ENCODE measurements around the gene TMEM131L. TPM values are rescaled to one million over a fixed set of nuclear protein-coding genes. Genes with fewer than 3 reads are reported as not detected.

Gene TMEM131L
- total RNA-seq, 1 experiment from 2014 or later, result 19.7 TPM

DNA sequence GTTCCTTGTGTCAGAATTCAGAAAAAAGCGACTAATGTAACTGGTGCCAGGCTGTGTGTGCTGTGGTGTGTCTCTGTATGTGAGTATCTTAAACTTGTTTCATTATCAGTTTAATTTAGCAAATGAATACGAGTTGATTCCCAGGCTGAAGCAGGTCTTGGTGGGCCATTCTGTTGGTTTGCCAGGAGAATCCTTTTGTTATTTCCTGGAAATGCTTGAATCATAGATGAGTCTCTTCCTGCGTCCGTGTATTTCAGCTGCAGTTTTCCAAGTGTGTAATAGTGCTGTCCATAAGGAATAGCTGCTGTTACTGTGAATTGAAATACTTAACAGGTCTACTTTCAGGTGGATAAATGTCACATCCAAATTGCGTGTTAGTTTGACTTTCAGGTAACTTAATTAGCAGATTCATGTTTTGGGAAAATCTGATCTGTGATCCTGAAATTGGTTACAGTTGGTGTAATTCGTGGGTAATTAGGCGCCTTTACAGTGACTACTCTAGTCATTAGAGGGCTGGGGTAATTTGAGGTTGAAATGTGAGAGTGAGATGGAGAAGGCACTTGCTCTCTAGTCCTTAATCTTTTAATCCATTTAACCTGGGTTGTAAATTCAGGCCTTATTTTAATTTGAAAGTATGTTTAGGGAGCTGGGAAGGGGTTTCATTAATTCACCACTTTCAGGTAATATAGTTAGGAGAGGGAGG is 23.8 kb downstream of the TMEM131L start:
- ChIA-PET CTCF (no interaction called here), POLR2A (no interaction called here), RAD21 (ENCODE audit: low non-redundant PET in 1 of 2, low total read pairs in 2 of 2, uncharacterized antibody in 2 of 2, unreplicated experiment in 2 of 2) (no interaction called here)
- Histone ChIP-seq H3K27me3 (ENCODE audit: insufficient read depth, low read length) (no peaks in the 10 kb centered on the region), H3K79me2 (ENCODE audit: insufficient read depth, low read length) (peaks cover 40% of the 10 kb centered on the region), H3K36me3 (ENCODE audit: control insufficient read depth in 1 of 2, insufficient read depth in 2 of 2, low read length in 2 of 2) (no peaks in the 10 kb centered on the region), H3K9me2 (ENCODE audit: insufficient read depth) (no peaks in the 10 kb centered on the region), H2AFZ (ENCODE audit: low read depth, low read length, poor library complexity, severe bottlenecking) (no peak overlapping the region), H3K27ac (ENCODE audit: low read depth, low read length) (no peak overlapping the region), H3K9me3 (ENCODE audit: control insufficient read depth in 1 of 2, insufficient read depth in 1 of 2, low read depth in 1 of 2, low read length in 2 of 2) (no peaks in the 10 kb centered on the region), H3K4me2 (ENCODE audit: low read length) (no peak overlapping the region), H3K4me3 (replicated peaks in 1 of 2; ENCODE audit: low read depth in 1 of 2, low read length in 2 of 2) (no peak overlapping the region), H4K20me1 (ENCODE audit: insufficient read depth) (no peaks in the 10 kb centered on the region), H3K9ac (ENCODE audit: low read length) (no peak overlapping the region), H3K4me1 (ENCODE audit: control insufficient read depth in 1 of 2, insufficient read depth in 2 of 2, low read length in 2 of 2) (peaks cover 40 to 67% of the 10 kb centered on the region in 2 experiments)
- TF ChIP-seq EGR1 (IDR thresholded peaks at IDR 0.05; ENCODE audit: low read depth), result no peak
- ATAC-seq (no peak), DNase-seq (ENCODE audit: low read depth, low spot score) (no peak)
- BruUV-seq (replicated peaks), result no TSS peak
- intact Hi-C loops (cut with micrococcal nuclease), result no loop called here

DNA sequence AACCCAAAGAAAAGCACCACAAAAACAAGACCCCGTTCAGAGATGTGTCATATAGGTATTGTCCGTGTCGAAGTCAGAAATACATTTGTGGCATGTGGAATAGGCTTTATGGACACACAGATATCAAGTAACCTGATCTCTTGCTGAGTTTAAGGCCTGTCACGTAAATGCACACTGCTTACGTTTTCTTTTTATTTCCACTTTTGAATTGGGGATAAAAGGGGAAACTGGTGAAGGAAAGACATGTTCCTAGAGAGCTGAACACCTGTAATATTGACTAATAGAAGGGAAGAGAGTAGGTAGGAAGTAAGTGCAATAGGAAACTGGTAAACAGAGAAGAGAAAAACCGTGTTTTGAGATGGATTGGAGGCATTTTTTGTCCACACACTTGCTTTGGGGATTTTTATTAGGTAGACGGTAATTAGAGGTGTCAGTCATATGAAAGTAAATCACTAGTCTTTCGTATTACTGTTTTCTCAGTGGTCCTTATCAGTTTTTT is 24.9 kb downstream of the TMEM131L start:
- Histone ChIP-seq H3K4me3 (replicated peaks in 1 of 2; ENCODE audit: low read depth in 1 of 2, low read length in 2 of 2) (no peak overlapping the region), H3K79me2 (ENCODE audit: insufficient read depth, low read length) (peaks cover 33% of the 10 kb centered on the region), H3K4me1 (ENCODE audit: control insufficient read depth in 1 of 2, insufficient read depth in 2 of 2, low read length in 2 of 2) (peaks cover 38 to 61% of the 10 kb centered on the region in 2 experiments), H3K9me3 (ENCODE audit: control insufficient read depth in 1 of 2, insufficient read depth in 1 of 2, low read depth in 1 of 2, low read length in 2 of 2) (no peaks in the 10 kb centered on the region), H3K9ac (ENCODE audit: low read length) (no peak overlapping the region), H4K20me1 (ENCODE audit: insufficient read depth) (no peaks in the 10 kb centered on the region), H3K27ac (ENCODE audit: low read depth, low read length) (no peak overlapping the region), H3K9me2 (ENCODE audit: insufficient read depth) (no peaks in the 10 kb centered on the region), H3K27me3 (ENCODE audit: insufficient read depth, low read length) (no peaks in the 10 kb centered on the region), H2AFZ (ENCODE audit: low read depth, low read length, poor library complexity, severe bottlenecking) (no peak overlapping the region), H3K36me3 (ENCODE audit: control insufficient read depth in 1 of 2, insufficient read depth in 2 of 2, low read length in 2 of 2) (no peaks in the 10 kb centered on the region), H3K4me2 (ENCODE audit: low read length) (no peak overlapping the region)
- DNase-seq (ENCODE audit: low read depth, low spot score) (no peak), ATAC-seq (no peak)
- no TSS peak for BruUV-seq (replicated peaks)
- CTCF ChIA-PET, result no interaction called here
- RAD21 ChIA-PET (ENCODE audit: low non-redundant PET in 1 of 2, low total read pairs in 2 of 2, uncharacterized antibody in 2 of 2, unreplicated experiment in 2 of 2), result no interaction called here
- intact Hi-C loops (cut with micrococcal nuclease), result no loop called here
- POLR2A ChIA-PET, result no interaction called here
- no peak for TF ChIP-seq EGR1 (IDR thresholded peaks at IDR 0.05; ENCODE audit: low read depth)
- TF ChIP-seq YY1 (IDR thresholded peaks at IDR 0.05; ENCODE audit: extremely low read depth, insufficient replicate concordance, low read depth, low read length), result no peak
